HCT116 (cell line): ENCODE data around the gene STARD8.

Experiments used
- EZH2 ChIP-seq: fragments of 200-600 bp; sonication (generic); IDR thresholded peaks from 2 replicates; pipeline ENCODE4 v1.6.1; 2017; ENCODE audit warnings: antibody characterized with exemption, mixed run types
- EZH2phosphoT487 ChIP-seq: fragments of 200-600 bp; IDR thresholded peaks from 2 replicates; pipeline ENCODE4 v1.6.1; 2018; ENCODE audit warnings: antibody characterized with exemption, borderline replicate concordance
- JUND ChIP-seq: IDR thresholded peaks from 2 replicates; pipeline ENCODE4 v1.6.1; 2012
- POLR2A ChIP-seq: IDR thresholded peaks from 2 replicates; pipeline ENCODE4 v1.7.0; 2011; ENCODE audit warnings: borderline replicate concordance; ENCODE audit not compliant: insufficient read depth, insufficient read length; ENCODE audit errors: extremely low read depth
- POLR2AphosphoS5 ChIP-seq: IDR thresholded peaks from 2 replicates; pipeline ENCODE4 v1.6.1; 2011; ENCODE audit warnings: mild to moderate bottlenecking, low read depth, low read length, moderate library complexity
- SIN3A ChIP-seq: IDR thresholded peaks from 2 replicates; pipeline ENCODE4 v1.6.1; 2012; ENCODE audit warnings: low read depth
- SRF ChIP-seq: IDR thresholded peaks from 2 replicates; pipeline ENCODE4 v1.6.1; 2012; ENCODE audit warnings: low read depth
- TF ChIP-seq, protein P1 (sequence below): IDR thresholded peaks from 2 replicates; pipeline ENCODE4 v1.6.1; 2012; ENCODE audit warnings: low read depth
- TF ChIP-seq, protein P2 (sequence below), 3 experiments: fragments of 200-600 bp in 1 of 3; sonication (generic) in 1 of 3; IDR thresholded peaks in 2 of 3; conservative IDR thresholded peaks in 1 of 3; 2 replicates each; pipeline ENCODE4 v1.5.1; 2012 to 2017; ENCODE audit warnings: low read depth in 2 of 3, low read length in 2 of 3, antibody characterized with exemption in 1 of 3, borderline replicate concordance in 1 of 3, control low read depth in 1 of 3, mild to moderate bottlenecking in 1 of 3, mixed read lengths in 1 of 3, mixed run types in 1 of 3, moderate library complexity in 1 of 3; ENCODE audit not compliant: insufficient read depth in 1 of 3
- TF ChIP-seq, protein P3 (sequence below): IDR thresholded peaks from 2 replicates; pipeline ENCODE4 v1.6.1; 2012
- TF ChIP-seq, protein P4 (sequence below): IDR thresholded peaks from 2 replicates; pipeline ENCODE4 v1.6.1; 2011; ENCODE audit warnings: mild to moderate bottlenecking, low read length, moderate library complexity; ENCODE audit not compliant: insufficient replicate concordance; ENCODE audit errors: extremely low read depth

DNA sequence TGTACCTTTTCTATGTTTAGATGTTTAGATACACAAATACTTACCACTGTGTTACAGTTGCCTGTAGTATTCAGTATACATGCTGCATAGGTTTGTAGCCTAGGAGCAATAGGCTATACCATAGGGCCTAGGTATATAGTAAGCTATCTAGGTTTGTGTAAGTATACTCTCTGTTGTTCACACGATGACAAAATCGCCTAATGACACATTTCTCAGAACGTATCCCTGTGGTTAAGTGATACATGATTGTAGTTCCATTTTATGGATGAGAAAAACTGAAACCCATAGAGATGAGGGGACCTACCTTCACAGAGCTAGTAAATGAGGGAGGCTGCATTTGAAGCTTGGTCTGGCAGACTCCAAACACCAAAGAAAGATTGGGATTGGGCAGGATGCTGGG, 102.0 kb downstream of the STARD8 start:
- TF ChIP-seq, protein P1, sequence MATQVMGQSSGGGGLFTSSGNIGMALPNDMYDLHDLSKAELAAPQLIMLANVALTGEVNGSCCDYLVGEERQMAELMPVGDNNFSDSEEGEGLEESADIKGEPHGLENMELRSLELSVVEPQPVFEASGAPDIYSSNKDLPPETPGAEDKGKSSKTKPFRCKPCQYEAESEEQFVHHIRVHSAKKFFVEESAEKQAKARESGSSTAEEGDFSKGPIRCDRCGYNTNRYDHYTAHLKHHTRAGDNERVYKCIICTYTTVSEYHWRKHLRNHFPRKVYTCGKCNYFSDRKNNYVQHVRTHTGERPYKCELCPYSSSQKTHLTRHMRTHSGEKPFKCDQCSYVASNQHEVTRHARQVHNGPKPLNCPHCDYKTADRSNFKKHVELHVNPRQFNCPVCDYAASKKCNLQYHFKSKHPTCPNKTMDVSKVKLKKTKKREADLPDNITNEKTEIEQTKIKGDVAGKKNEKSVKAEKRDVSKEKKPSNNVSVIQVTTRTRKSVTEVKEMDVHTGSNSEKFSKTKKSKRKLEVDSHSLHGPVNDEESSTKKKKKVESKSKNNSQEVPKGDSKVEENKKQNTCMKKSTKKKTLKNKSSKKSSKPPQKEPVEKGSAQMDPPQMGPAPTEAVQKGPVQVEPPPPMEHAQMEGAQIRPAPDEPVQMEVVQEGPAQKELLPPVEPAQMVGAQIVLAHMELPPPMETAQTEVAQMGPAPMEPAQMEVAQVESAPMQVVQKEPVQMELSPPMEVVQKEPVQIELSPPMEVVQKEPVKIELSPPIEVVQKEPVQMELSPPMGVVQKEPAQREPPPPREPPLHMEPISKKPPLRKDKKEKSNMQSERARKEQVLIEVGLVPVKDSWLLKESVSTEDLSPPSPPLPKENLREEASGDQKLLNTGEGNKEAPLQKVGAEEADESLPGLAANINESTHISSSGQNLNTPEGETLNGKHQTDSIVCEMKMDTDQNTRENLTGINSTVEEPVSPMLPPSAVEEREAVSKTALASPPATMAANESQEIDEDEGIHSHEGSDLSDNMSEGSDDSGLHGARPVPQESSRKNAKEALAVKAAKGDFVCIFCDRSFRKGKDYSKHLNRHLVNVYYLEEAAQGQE: no peak
- TF ChIP-seq SIN3A (no peak), EZH2 (no peak), POLR2AphosphoS5 (no peak), JUND (no peak), POLR2A (no peak), EZH2phosphoT487 (no peak), SRF (no peak)
- TF ChIP-seq, protein P2, sequence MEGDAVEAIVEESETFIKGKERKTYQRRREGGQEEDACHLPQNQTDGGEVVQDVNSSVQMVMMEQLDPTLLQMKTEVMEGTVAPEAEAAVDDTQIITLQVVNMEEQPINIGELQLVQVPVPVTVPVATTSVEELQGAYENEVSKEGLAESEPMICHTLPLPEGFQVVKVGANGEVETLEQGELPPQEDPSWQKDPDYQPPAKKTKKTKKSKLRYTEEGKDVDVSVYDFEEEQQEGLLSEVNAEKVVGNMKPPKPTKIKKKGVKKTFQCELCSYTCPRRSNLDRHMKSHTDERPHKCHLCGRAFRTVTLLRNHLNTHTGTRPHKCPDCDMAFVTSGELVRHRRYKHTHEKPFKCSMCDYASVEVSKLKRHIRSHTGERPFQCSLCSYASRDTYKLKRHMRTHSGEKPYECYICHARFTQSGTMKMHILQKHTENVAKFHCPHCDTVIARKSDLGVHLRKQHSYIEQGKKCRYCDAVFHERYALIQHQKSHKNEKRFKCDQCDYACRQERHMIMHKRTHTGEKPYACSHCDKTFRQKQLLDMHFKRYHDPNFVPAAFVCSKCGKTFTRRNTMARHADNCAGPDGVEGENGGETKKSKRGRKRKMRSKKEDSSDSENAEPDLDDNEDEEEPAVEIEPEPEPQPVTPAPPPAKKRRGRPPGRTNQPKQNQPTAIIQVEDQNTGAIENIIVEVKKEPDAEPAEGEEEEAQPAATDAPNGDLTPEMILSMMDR (IDR thresholded peaks at IDR 0.05 in 2 of 3, conservative IDR thresholded peaks at IDR 0.05 in 1 of 3; ENCODE audit: borderline replicate concordance in 1 of 3, insufficient read depth in 1 of 3, low read depth in 2 of 3, low read length in 2 of 3): no peak
- TF ChIP-seq, protein P3, sequence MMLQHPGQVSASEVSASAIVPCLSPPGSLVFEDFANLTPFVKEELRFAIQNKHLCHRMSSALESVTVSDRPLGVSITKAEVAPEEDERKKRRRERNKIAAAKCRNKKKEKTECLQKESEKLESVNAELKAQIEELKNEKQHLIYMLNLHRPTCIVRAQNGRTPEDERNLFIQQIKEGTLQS: no peak
- TF ChIP-seq, protein P4, sequence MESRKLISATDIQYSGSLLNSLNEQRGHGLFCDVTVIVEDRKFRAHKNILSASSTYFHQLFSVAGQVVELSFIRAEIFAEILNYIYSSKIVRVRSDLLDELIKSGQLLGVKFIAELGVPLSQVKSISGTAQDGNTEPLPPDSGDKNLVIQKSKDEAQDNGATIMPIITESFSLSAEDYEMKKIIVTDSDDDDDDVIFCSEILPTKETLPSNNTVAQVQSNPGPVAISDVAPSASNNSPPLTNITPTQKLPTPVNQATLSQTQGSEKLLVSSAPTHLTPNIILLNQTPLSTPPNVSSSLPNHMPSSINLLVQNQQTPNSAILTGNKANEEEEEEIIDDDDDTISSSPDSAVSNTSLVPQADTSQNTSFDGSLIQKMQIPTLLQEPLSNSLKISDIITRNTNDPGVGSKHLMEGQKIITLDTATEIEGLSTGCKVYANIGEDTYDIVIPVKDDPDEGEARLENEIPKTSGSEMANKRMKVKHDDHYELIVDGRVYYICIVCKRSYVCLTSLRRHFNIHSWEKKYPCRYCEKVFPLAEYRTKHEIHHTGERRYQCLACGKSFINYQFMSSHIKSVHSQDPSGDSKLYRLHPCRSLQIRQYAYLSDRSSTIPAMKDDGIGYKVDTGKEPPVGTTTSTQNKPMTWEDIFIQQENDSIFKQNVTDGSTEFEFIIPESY: no peak
